ENCODE measurements around the gene ADRM1.

GRCh38 chr20:62277253-62277652 is 25.5 kb upstream of the ADRM1 start:
- no peak for TF ChIP-seq EZH2 (IDR thresholded peaks at IDR 0.05)
- TF ChIP-seq CTCF (IDR thresholded peaks at IDR 0.05) = no peak

All from neural progenitor cell (in vitro differentiated cells).